ENCODE measurements around the gene ADAMTS18. TPM values are rescaled to one million over a fixed set of nuclear protein-coding genes. Genes with fewer than 3 reads are reported as not detected.

The ADAMTS18 gene
- total RNA-seq, 6 donors from 2014 or later, result 0.13 TPM; not detected in 5

DNA sequence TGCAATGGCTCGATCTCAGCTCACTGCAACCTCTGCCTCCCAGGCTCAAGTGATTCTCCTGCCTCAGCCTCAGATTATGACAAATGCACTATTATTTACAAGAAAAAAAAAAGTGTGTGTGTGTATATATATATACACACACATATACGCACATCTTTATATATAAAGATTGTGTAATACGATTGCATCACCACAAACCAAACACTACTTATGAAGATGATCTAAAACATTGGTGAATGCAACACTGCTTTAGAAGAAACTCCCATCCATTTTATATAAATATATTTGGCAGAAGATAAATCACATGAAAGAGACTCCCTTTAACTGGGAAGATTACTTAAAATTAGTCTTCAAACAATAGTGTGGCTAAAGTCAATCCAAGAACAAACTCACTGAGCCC, 138.9 kb downstream of the ADAMTS18 start:
- Histone ChIP-seq H3K4me1 (no peaks in the 10 kb centered on the region), H3K36me3 (no peaks in the 10 kb centered on the region), H3K9me3 (no peaks in the 10 kb centered on the region), H3K27ac (no peak overlapping the region), H3K27me3 (no peaks in the 10 kb centered on the region), H3K4me3 (no peak overlapping the region)
- WGBS, 2 donors, result 76 to 79% methylated on average over 3 of the region's 3 CpGs
- DNase-seq (no peak), ATAC-seq (ENCODE audit: low FRiP score in 2 of 2) (no peak)
- TF ChIP-seq EP300 (IDR thresholded peaks at IDR 0.05) (no peak), POLR2AphosphoS5 (IDR thresholded peaks at IDR 0.05) (no peak), POLR2A (IDR thresholded peaks at IDR 0.05) (no peak)
- TF ChIP-seq, protein P1, sequence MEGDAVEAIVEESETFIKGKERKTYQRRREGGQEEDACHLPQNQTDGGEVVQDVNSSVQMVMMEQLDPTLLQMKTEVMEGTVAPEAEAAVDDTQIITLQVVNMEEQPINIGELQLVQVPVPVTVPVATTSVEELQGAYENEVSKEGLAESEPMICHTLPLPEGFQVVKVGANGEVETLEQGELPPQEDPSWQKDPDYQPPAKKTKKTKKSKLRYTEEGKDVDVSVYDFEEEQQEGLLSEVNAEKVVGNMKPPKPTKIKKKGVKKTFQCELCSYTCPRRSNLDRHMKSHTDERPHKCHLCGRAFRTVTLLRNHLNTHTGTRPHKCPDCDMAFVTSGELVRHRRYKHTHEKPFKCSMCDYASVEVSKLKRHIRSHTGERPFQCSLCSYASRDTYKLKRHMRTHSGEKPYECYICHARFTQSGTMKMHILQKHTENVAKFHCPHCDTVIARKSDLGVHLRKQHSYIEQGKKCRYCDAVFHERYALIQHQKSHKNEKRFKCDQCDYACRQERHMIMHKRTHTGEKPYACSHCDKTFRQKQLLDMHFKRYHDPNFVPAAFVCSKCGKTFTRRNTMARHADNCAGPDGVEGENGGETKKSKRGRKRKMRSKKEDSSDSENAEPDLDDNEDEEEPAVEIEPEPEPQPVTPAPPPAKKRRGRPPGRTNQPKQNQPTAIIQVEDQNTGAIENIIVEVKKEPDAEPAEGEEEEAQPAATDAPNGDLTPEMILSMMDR (IDR thresholded peaks at IDR 0.05), result no peak

DNA sequence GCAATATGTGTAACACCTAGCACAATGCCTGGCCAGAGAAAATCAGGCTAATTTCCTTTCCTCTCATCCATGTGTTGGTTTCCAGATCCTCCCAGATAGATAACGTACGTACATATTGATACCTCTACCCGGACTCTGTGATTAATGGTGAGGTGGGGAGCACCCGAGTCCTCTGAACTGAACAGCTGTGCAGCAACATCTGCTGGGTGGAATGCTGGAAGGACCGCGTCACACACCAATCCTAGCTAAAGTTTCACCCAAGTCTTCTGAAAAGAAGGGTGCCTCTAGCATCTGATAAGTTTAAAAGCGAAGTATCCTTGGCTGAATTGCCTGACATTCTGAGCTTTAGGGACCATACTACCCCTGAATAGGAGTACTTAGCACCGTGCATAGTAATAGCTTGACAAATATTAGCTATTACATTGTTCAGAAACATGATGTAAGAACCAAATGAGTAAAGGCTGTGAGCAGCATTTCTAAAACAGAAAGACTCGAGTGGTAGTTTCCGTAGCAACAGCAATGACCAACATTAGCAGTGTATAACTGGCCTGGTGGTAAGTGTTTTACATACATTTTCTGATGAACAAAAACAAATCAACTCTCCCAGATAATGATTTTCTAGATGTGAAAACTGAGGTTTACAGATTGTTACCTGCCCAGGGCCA, 144.3 kb downstream of the ADAMTS18 start:
- TF ChIP-seq POLR2A (IDR thresholded peaks at IDR 0.05), result no peak
- TF ChIP-seq, protein P1 (IDR thresholded peaks at IDR 0.05), result no peak
- ATAC-seq (ENCODE audit: low FRiP score in 2 of 2) (no peak), DNase-seq (no peak)
- no peaks in the 10 kb centered on the region for H3K9me3 ChIP-seq
- no peak overlapping the region for H3K4me3 ChIP-seq
- no peaks in the 10 kb centered on the region for H3K4me1 ChIP-seq
- WGBS, 2 donors, result 48 to 57% methylated on average over 10 of the region's 10 CpGs
- no peaks in the 10 kb centered on the region for H3K36me3 ChIP-seq
- no peaks in the 10 kb centered on the region for H3K27me3 ChIP-seq
- H3K27ac ChIP-seq, result no peak overlapping the region

DNA sequence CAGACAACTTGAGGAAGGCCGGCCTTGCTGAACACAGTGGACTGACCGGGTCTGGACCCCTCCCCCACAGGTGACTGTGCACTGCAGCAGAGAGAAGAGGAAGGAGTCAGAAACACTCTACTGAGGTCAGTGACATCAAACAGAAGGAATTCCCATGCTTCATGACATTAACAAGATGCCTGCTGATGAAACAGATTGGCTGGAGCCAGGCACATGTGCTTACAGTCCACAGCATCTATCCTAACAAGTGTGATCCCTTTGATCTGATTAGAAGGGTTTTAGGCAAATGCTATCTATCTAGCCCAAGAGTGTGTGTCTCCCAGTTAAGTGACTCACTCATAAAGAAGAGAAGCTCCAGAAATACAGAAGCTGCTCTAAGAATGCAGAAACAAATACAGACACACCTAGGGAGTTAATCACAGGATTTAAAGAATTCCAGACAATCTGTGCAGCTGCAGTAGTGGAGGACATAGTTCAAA, 145.5 kb downstream of the ADAMTS18 start:
- TF ChIP-seq, protein P1 (IDR thresholded peaks at IDR 0.05), result no peak
- TF ChIP-seq POLR2AphosphoS5 (IDR thresholded peaks at IDR 0.05) (no peak), POLR2A (IDR thresholded peaks at IDR 0.05) (no peak), EP300 (IDR thresholded peaks at IDR 0.05) (no peak)
- no peaks in the 10 kb centered on the region for H3K9me3 ChIP-seq
- H3K4me3 ChIP-seq, result no peak overlapping the region
- DNase-seq (no peak), ATAC-seq (ENCODE audit: low FRiP score in 2 of 2) (no peak)
- H3K27ac ChIP-seq, result no peak overlapping the region
- no peaks in the 10 kb centered on the region for H3K27me3 ChIP-seq
- no peaks in the 10 kb centered on the region for H3K36me3 ChIP-seq
- H3K4me1 ChIP-seq, result no peaks in the 10 kb centered on the region
- WGBS, 2 donors, result 55 to 68% methylated on average over 2 of the region's 2 CpGs

DNA sequence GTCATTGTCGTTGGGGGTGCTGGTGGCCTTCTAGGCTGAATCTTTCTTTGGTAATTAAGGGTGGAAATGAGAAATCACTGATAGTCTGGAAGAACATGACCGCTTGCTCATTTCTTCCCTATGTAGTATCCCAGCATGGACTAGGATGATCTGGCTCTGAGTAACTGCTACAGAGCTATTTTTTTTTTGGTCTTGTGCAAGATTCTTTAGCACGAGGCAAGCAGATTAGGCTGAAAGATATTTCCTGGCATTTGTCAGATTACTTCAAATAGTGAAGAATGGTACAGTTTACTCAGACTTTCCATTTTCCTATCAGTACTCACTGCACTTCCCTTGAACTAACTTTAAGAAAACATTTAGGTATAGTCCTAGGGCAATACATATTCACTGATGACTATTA, 146.6 kb downstream of the ADAMTS18 start:
- H3K36me3 ChIP-seq, result no peaks in the 10 kb centered on the region
- 59 to 70% methylated on average over 3 of the region's 3 CpGs for WGBS, 2 donors
- no peak overlapping the region for H3K27ac ChIP-seq
- no peaks in the 10 kb centered on the region for H3K4me1 ChIP-seq
- H3K9me3 ChIP-seq, result no peaks in the 10 kb centered on the region
- no peak overlapping the region for H3K4me3 ChIP-seq
- no peak for ATAC-seq (ENCODE audit: low FRiP score in 2 of 2)
- DNase-seq, result no peak
- no peak for TF ChIP-seq POLR2A (IDR thresholded peaks at IDR 0.05)
- TF ChIP-seq, protein P1 (IDR thresholded peaks at IDR 0.05), result no peak
- TF ChIP-seq EP300 (IDR thresholded peaks at IDR 0.05), result no peak
- no peak for TF ChIP-seq POLR2AphosphoS5 (IDR thresholded peaks at IDR 0.05)
- no peaks in the 10 kb centered on the region for H3K27me3 ChIP-seq

DNA sequence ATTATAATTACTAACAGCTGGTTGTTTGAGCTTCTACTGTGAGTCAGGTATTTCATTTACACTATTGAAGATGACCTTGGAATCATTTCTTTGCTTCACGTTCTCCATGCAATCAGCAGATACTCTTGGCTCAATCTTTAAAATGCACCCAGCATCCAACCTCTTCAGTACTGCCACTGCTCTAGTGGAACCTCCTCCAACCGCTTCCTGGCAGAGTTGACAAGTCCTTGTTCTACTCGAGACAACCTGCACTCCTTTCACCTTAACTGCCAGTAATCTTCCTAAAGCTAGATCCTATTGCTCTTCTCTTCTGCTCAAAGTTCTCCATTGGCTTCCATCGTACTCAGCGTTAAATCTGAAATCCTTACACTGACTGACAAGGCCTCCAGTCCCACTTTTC, 149.2 kb downstream of the ADAMTS18 start:
- TF ChIP-seq POLR2A (IDR thresholded peaks at IDR 0.05) (no peak), POLR2AphosphoS5 (IDR thresholded peaks at IDR 0.05) (no peak)
- TF ChIP-seq, protein P1 (IDR thresholded peaks at IDR 0.05), result no peak
- ATAC-seq (ENCODE audit: low FRiP score in 2 of 2) (no peak), DNase-seq (no peak)
- no peaks in the 10 kb centered on the region for H3K36me3 ChIP-seq
- H3K4me1 ChIP-seq, result no peaks in the 10 kb centered on the region
- H3K27ac ChIP-seq, result no peak overlapping the region
- no peaks in the 10 kb centered on the region for H3K9me3 ChIP-seq
- H3K4me3 ChIP-seq, result no peak overlapping the region
- WGBS, 2 donors, result 75% methylated on average over 5 of the region's 5 CpGs
- H3K27me3 ChIP-seq, result no peaks in the 10 kb centered on the region
